C4-2B (cell line): ENCODE data around the gene BRD1.

ENCODE experiments used
- H3K27ac ChIP-seq: fragments of 450-650 bp; 2 replicates; pipeline ENCODE4 v1.5.1; 2017
- CTCF ChIP-seq: fragments of 450-650 bp; conservative IDR thresholded peaks from 2 replicates; pipeline ENCODE4 v1.5.1; 2017; ENCODE audit warnings: mild to moderate bottlenecking
- ZFX ChIP-seq: fragments of 450-650 bp; IDR thresholded peaks from 2 replicates; pipeline ENCODE4 v1.6.1; 2017

The BRD1 gene

GRCh38 chr22:49810363-49811019 is 17.2 kb downstream of the BRD1 start:
- no peak overlapping the region for H3K27ac ChIP-seq
- TF ChIP-seq ZFX: no peak
- TF ChIP-seq CTCF: no peak

DNA sequence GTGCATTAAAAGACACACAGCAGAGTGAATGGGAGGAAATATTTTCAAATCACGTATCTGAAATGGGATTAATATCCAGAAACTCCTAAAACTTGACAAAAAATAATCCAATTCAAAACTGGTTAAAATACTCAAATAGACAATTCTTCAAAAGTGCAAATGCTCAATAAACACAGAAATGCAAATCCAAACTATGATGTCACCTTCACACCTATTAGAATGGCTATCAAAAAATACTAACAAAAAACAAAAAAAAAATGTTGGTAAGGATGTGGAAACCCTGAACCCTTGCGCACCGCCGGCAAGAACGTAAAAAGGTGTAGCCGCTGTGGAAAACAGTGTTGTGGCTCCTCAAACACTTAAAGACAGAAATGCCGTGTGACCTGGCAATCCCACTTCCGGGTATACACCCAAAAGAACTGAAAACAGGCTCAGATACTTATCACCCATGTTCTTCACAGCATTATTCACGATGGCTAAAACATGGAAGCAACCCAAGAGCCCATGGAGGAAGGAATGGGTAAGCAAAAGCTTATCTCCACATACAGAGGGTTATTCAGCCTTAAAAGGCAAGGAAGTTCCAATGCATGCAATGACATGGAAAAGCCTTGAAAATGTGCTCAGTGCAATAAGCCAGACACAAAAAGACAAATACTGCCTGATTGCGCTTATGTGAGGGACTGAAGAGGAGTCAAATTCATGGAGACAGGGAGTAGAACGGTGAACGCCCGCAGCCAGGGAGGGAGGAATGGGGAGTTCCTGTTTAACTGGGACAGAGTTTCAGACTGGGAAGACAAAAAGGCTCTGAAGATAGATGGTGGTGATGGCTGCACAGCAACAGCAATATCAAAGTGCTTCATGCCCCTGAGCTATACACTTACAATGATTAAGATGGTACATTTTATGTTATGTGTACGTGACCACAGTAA is 19.6 kb downstream of the BRD1 start:
- H3K27ac ChIP-seq: no peak overlapping the region
- TF ChIP-seq CTCF: no peak
- TF ChIP-seq ZFX: no peak

GRCh38 chr22:49807129-49807528 is 20.5 kb downstream of the BRD1 start:
- no peak for TF ChIP-seq ZFX
- no peak for TF ChIP-seq CTCF
- H3K27ac ChIP-seq: no peak overlapping the region

DNA sequence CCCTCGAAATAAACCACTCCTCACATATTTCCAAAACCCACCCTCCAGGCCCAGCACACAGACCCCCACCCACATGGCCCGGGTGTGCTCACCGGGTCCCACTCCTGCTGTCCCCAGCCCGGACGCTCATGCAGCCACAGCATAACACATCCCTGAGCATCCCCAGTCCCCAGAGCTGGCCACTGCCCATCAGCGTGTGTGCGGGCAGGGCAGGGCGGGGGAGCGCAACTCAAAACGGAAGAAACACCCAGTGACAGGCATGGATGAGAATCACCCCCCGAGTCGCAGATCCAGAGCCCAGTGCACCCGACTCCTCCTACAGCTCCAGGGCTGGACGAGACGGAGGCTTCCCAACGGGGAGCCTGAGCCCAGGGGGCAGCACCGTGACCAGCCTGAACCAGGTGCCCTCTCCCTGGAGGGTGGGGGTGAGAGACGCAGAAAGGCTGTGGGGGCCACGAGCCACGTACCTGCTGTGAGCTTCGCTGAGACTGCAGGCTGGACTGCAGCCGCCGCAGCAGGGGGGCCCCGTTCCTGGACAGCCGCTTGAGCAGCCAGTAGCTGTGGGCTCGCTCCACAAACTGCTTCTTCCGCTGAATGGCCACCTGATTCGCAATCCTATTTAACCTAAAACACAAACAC is 23.8 kb downstream of the BRD1 start:
- TF ChIP-seq CTCF (no peak), ZFX (no peak)
- H3K27ac ChIP-seq: no peak overlapping the region

GRCh38 chr22:49803134-49803533 is 24.5 kb downstream of the BRD1 start:
- no peak overlapping the region for H3K27ac ChIP-seq
- TF ChIP-seq ZFX: no peak
- no peak for TF ChIP-seq CTCF

- no peak overlapping the region for H3K27ac ChIP-seq
- no peak for TF ChIP-seq ZFX
- TF ChIP-seq CTCF: no peak
Observed at GRCh38 chr22:49801391-49802060, 26.1 kb downstream of the BRD1 start.
